Mammary epithelial cell (primary cell): ENCODE measurements around the gene AJAP1.

Experiments used
- EZH2 ChIP-seq: IDR thresholded peaks from 2 replicates; pipeline ENCODE4 v1.6.1; 2012; ENCODE audit warnings: low read length, inconsistent platforms, borderline replicate concordance
- TF ChIP-seq, protein P1 (sequence below), 2 donors: IDR thresholded peaks in 1 of 2; conservative IDR thresholded peaks in 1 of 2; 2 replicates each; pipeline ENCODE4 v1.5.1; 2011 to 2012; ENCODE audit warnings: inconsistent platforms in 2 of 2, low read length in 2 of 2, mild to moderate bottlenecking in 2 of 2, control low read depth in 1 of 2, low read depth in 1 of 2; ENCODE audit not compliant: insufficient read depth in 1 of 2; ENCODE audit errors: extremely low read depth in 1 of 2

DNA sequence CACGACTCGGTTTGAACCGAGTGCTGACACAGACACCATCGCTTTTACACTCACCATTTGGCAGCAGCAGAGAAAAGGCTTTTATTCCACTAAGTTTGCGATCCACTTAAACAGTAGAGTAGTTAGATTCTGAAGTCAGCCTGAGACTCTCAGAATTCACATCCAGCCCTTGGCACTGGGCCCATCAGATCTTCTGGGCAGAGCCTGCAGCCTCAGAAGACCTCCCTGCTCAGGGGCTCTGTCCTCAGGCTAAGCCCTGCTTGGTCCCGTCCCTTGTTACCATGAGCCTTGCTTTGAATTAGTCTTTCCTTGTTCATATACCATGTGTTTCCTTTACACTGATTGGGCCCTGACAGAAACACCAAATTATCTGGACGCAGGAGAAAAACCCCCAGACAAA, 41.4 kb upstream of the AJAP1 start:
- TF ChIP-seq EZH2: no peak
- TF ChIP-seq, protein P1, sequence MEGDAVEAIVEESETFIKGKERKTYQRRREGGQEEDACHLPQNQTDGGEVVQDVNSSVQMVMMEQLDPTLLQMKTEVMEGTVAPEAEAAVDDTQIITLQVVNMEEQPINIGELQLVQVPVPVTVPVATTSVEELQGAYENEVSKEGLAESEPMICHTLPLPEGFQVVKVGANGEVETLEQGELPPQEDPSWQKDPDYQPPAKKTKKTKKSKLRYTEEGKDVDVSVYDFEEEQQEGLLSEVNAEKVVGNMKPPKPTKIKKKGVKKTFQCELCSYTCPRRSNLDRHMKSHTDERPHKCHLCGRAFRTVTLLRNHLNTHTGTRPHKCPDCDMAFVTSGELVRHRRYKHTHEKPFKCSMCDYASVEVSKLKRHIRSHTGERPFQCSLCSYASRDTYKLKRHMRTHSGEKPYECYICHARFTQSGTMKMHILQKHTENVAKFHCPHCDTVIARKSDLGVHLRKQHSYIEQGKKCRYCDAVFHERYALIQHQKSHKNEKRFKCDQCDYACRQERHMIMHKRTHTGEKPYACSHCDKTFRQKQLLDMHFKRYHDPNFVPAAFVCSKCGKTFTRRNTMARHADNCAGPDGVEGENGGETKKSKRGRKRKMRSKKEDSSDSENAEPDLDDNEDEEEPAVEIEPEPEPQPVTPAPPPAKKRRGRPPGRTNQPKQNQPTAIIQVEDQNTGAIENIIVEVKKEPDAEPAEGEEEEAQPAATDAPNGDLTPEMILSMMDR (conservative IDR thresholded peaks at IDR 0.05 in 1 of 2, IDR thresholded peaks at IDR 0.05 in 1 of 2; ENCODE audit: extremely low read depth in 1 of 2, insufficient read depth in 1 of 2, low read depth in 1 of 2, low read length in 2 of 2): no peak
